Activated CD8-positive, alpha-beta memory T cell treated with anti-CD3 and anti-CD28 coated beads, Interleukin-2, amount 10 ng/mL, durations not matched to agents 7 days and 5 days (primary cell): ENCODE results near the gene THAP12. TPM values are rescaled to one million over a fixed set of nuclear protein-coding genes. Genes with fewer than 3 reads are reported as not detected.

Source experiments
- ATAC-seq: fragments of 150-1000 bp; cut with Tn5 transposase; one replicate; pipeline ENCODE4 v1.10.0; 2021; ENCODE audit warnings: moderate library complexity
- CTCF ChIA-PET: fragments of 350-600 bp; sonication (Branson Sonifier 250); formaldehyde crosslinking; loops from one replicate; lab custom pipeline; 2021; ENCODE audit warnings: antibody characterized with exemption; lab: Charles Lee
- DNase-seq: peaks from one replicate; pipeline ENCODE4 v3.0.0-alpha.2; 2020
- H3K27ac Mint-ChIP-seq: one replicate; pipeline ENCODE4 v1.8.0; 2021; ENCODE audit warnings: mild to moderate bottlenecking, mixed read lengths
- H3K27me3 Mint-ChIP-seq: one replicate; pipeline ENCODE4 v1.8.0; 2021; ENCODE audit warnings: mixed read lengths
- H3K36me3 Mint-ChIP-seq: one replicate; pipeline ENCODE4 v1.8.0; 2021; ENCODE audit warnings: mild to moderate bottlenecking, mixed read lengths
- H3K4me1 Mint-ChIP-seq: one replicate; pipeline ENCODE4 v1.8.0; 2021; ENCODE audit warnings: mixed read lengths
- H3K4me3 Mint-ChIP-seq: one replicate; pipeline ENCODE4 v1.8.0; 2021; ENCODE audit warnings: mild to moderate bottlenecking, moderate library complexity, mixed read lengths
- H3K9me3 Mint-ChIP-seq: one replicate; pipeline ENCODE4 v1.8.0; 2022; ENCODE audit warnings: low read depth, mixed read lengths
- total RNA-seq, 2 experiments: library from RNA; stranded (reverse); gene quantifications; one replicate each; pipeline ENCODE4 v1.2.3, GENCODE V29; 2021

Gene THAP12
- total RNA-seq, 2 experiments from 2014 or later = 39.8 to 44.8 TPM

- no peak for ATAC-seq
- Mint-ChIP-seq H3K9me3 (no peaks in the 10 kb centered on the region), H3K4me1 (no peaks in the 10 kb centered on the region), H3K27ac (no peak overlapping the region), H3K27me3 (peaks cover 4% of the 10 kb centered on the region), H3K4me3 (no peak overlapping the region), H3K36me3 (no peaks in the 10 kb centered on the region)
- no peak for DNase-seq
- CTCF ChIA-PET = no interaction called here
These were observed 13.5 kb upstream of the THAP12 start for GRCh38 chr11:76394411-76394810.

GRCh38 chr11:76392870-76393269 lies 11.9 kb upstream of the THAP12 start:
- Mint-ChIP-seq H3K27me3 (peaks cover 4% of the 10 kb centered on the region), H3K36me3 (no peaks in the 10 kb centered on the region), H3K4me1 (no peaks in the 10 kb centered on the region), H3K27ac (no peak overlapping the region), H3K4me3 (no peak overlapping the region), H3K9me3 (no peaks in the 10 kb centered on the region)
- ATAC-seq (no peak), DNase-seq (no peak)
- CTCF ChIA-PET = no interaction called here

- ATAC-seq (no peak), DNase-seq (no peak)
- Mint-ChIP-seq H3K4me3 (no peak overlapping the region), H3K27me3 (peaks cover 4% of the 10 kb centered on the region), H3K36me3 (no peaks in the 10 kb centered on the region), H3K27ac (no peak overlapping the region), H3K4me1 (no peaks in the 10 kb centered on the region), H3K9me3 (no peaks in the 10 kb centered on the region)
- CTCF ChIA-PET = no interaction called here
These were observed 11.0 kb upstream of the THAP12 start for GRCh38 chr11:76391811-76392475.

- DNase-seq (no peak), ATAC-seq (no peak)
- no peak overlapping the region for H3K27ac Mint-ChIP-seq
- no peaks in the 10 kb centered on the region for H3K4me1 Mint-ChIP-seq
- CTCF ChIA-PET = no interaction called here
- H3K4me3 Mint-ChIP-seq = no peak overlapping the region
- H3K9me3 Mint-ChIP-seq = no peaks in the 10 kb centered on the region
- H3K27me3 Mint-ChIP-seq = peaks cover 4% of the 10 kb centered on the region
- H3K36me3 Mint-ChIP-seq = no peaks in the 10 kb centered on the region
These were observed 10.1 kb upstream of the THAP12 start for GRCh38 chr11:76391021-76391420.

GRCh38 chr11:76388408-76388807 lies 7.5 kb upstream of the THAP12 start:
- Mint-ChIP-seq H3K27me3 (no peaks in the 10 kb centered on the region), H3K36me3 (no peaks in the 10 kb centered on the region), H3K4me1 (peaks cover 6% of the 10 kb centered on the region), H3K27ac (no peak overlapping the region), H3K4me3 (no peak overlapping the region), H3K9me3 (no peaks in the 10 kb centered on the region)
- ATAC-seq (no peak), DNase-seq (no peak)
- CTCF ChIA-PET = interaction anchor here (0.6 to 0.9 kb wide), 2 partner anchors 32 to 995 kb away, joined by 3 read pairs; no protein-coding TSS in a partner anchor

GRCh38 chr11:76385903-76386302 lies 5.0 kb upstream of the THAP12 start:
- H3K4me1 Mint-ChIP-seq = peaks cover 24% of the 10 kb centered on the region
- DNase-seq (no peak), ATAC-seq (no peak)
- no peaks in the 10 kb centered on the region for H3K27me3 Mint-ChIP-seq
- H3K4me3 Mint-ChIP-seq = no peak overlapping the region
- H3K36me3 Mint-ChIP-seq = peaks cover 3% of the 10 kb centered on the region
- CTCF ChIA-PET = no interaction called here
- no peak overlapping the region for H3K27ac Mint-ChIP-seq
- no peaks in the 10 kb centered on the region for H3K9me3 Mint-ChIP-seq

GRCh38 chr11:76382209-76382608 lies 1.3 kb upstream of the THAP12 start:
- H3K27ac Mint-ChIP-seq = no peak overlapping the region

GRCh38 chr11:76380159-76380976 lies 564 bp downstream of the THAP12 start:
- peaks cover 4% of the 10 kb centered on the region for H3K36me3 Mint-ChIP-seq
- no peaks in the 10 kb centered on the region for H3K27me3 Mint-ChIP-seq
- peak overlapping the region; percentile 89 for H3K27ac Mint-ChIP-seq
- ATAC-seq = peak; percentile 58
- H3K9me3 Mint-ChIP-seq = no peaks in the 10 kb centered on the region
- CTCF ChIA-PET = no interaction called here
- peaks cover 58% of the 10 kb centered on the region for H3K4me1 Mint-ChIP-seq
- DNase-seq = peak; percentile 76
- peak overlapping the region; percentile 86 for H3K4me3 Mint-ChIP-seq

More at GRCh38 chr11:76382209-76382608, 1.3 kb upstream of the THAP12 start:
- CTCF ChIA-PET = interaction anchor here (0.8 to 3.2 kb wide), 3 partner anchors 17 to 174 kb away, joined by 3 to 16 read pairs (median 3); no protein-coding TSS in a partner anchor
- H3K36me3 Mint-ChIP-seq = peaks cover 3% of the 10 kb centered on the region
- H3K4me1 Mint-ChIP-seq = peaks cover 47% of the 10 kb centered on the region
- H3K9me3 Mint-ChIP-seq = no peaks in the 10 kb centered on the region
- DNase-seq (no peak), ATAC-seq (no peak)
- H3K27me3 Mint-ChIP-seq = no peaks in the 10 kb centered on the region
- peak overlapping the region; percentile 86 for H3K4me3 Mint-ChIP-seq

- peak overlapping the region; percentile 86 for H3K4me3 Mint-ChIP-seq
- ATAC-seq (no peak), DNase-seq (no peak)
- H3K27ac Mint-ChIP-seq = peak overlapping the region; percentile 89
- peaks cover 60% of the 10 kb centered on the region for H3K4me1 Mint-ChIP-seq
- no peaks in the 10 kb centered on the region for H3K27me3 Mint-ChIP-seq
- H3K36me3 Mint-ChIP-seq = peaks cover 4% of the 10 kb centered on the region
- no peaks in the 10 kb centered on the region for H3K9me3 Mint-ChIP-seq
- CTCF ChIA-PET = no interaction called here
These were observed 1.1 kb downstream of the THAP12 start for GRCh38 chr11:76379807-76380158.

GRCh38 chr11:76376746-76377558 lies 4.0 kb downstream of the THAP12 start:
- no peak for ATAC-seq
- CTCF ChIA-PET = no interaction called here
- no peak for DNase-seq
- Mint-ChIP-seq H3K9me3 (no peaks in the 10 kb centered on the region), H3K27me3 (no peaks in the 10 kb centered on the region), H3K27ac (no peak overlapping the region), H3K4me1 (peaks cover 49% of the 10 kb centered on the region), H3K36me3 (peaks cover 3% of the 10 kb centered on the region), H3K4me3 (no peak overlapping the region)

GRCh38 chr11:76371170-76371569 lies 9.8 kb downstream of the THAP12 start:
- Mint-ChIP-seq H3K27ac (no peak overlapping the region), H3K4me3 (no peak overlapping the region), H3K4me1 (peaks cover 20% of the 10 kb centered on the region), H3K27me3 (no peaks in the 10 kb centered on the region), H3K36me3 (peaks cover under 1% of the 10 kb centered on the region), H3K9me3 (no peaks in the 10 kb centered on the region)
- ATAC-seq (peak; percentile 69), DNase-seq (no peak)
- CTCF ChIA-PET = no interaction called here

GRCh38 chr11:76369406-76369805 lies 11.5 kb downstream of the THAP12 start:
- no peak for ATAC-seq
- H3K36me3 Mint-ChIP-seq = peaks cover 1% of the 10 kb centered on the region
- CTCF ChIA-PET = no interaction called here
- H3K4me3 Mint-ChIP-seq = no peak overlapping the region
- H3K27me3 Mint-ChIP-seq = no peaks in the 10 kb centered on the region
- H3K4me1 Mint-ChIP-seq = peaks cover 14% of the 10 kb centered on the region
- H3K27ac Mint-ChIP-seq = no peak overlapping the region
- no peaks in the 10 kb centered on the region for H3K9me3 Mint-ChIP-seq
- DNase-seq = no peak

- no peak overlapping the region for H3K27ac Mint-ChIP-seq
- no peaks in the 10 kb centered on the region for H3K27me3 Mint-ChIP-seq
- DNase-seq = no peak
- peaks cover 5% of the 10 kb centered on the region for H3K36me3 Mint-ChIP-seq
- H3K4me1 Mint-ChIP-seq = peaks cover 14% of the 10 kb centered on the region
- H3K9me3 Mint-ChIP-seq = no peaks in the 10 kb centered on the region
- ATAC-seq = no peak
- CTCF ChIA-PET = no interaction called here
- H3K4me3 Mint-ChIP-seq = no peak overlapping the region
These were observed 12.4 kb downstream of the THAP12 start for GRCh38 chr11:76368490-76368889.
